Measurements from ENCODE around the gene HS6ST2. TPM values are rescaled to one million over a fixed set of nuclear protein-coding genes. Genes with fewer than 3 reads are reported as not detected.

The HS6ST2 gene
- total RNA-seq, 1 donor from 2014 or later: 1.1 TPM

- peaks cover 2% of the 10 kb centered on the region for H3K36me3 Mint-ChIP-seq (ENCODE audit: low read depth)
Observed at GRCh38 chrX:132756439-132756838, 202.0 kb downstream of the HS6ST2 start.

GRCh38 chrX:132751063-132751690 lies 207.3 kb downstream of the HS6ST2 start:
- Mint-ChIP-seq H3K4me3 (no peak overlapping the region), H3K27me3 (ENCODE audit: insufficient read depth) (no peaks in the 10 kb centered on the region), H3K36me3 (ENCODE audit: low read depth) (no peaks in the 10 kb centered on the region), H3K27ac (no peak overlapping the region), H3K4me1 (ENCODE audit: low read depth) (peaks cover 17% of the 10 kb centered on the region), H3K9me3 (no peaks in the 10 kb centered on the region)
- intact Hi-C loops (cut with micrococcal nuclease): loop anchor here (2.0 kb wide), 1 partner anchor 24 kb away; no protein-coding TSS in a partner anchor
- DNase-seq (ENCODE audit: low spot score): no peak

More at GRCh38 chrX:132756439-132756838, 202.0 kb downstream of the HS6ST2 start:
- DNase-seq (ENCODE audit: low spot score): no peak
- intact Hi-C loops (cut with micrococcal nuclease): loop anchor here (5.0 kb wide), 1 partner anchor 101 kb away; no protein-coding TSS in a partner anchor
- peaks cover under 1% of the 10 kb centered on the region for H3K4me1 Mint-ChIP-seq (ENCODE audit: low read depth)
- no peaks in the 10 kb centered on the region for H3K27me3 Mint-ChIP-seq (ENCODE audit: insufficient read depth)
- no peak overlapping the region for H3K4me3 Mint-ChIP-seq
- H3K9me3 Mint-ChIP-seq: no peaks in the 10 kb centered on the region
- H3K27ac Mint-ChIP-seq: no peak overlapping the region

- DNase-seq (ENCODE audit: low spot score): no peak
- intact Hi-C loops (cut with micrococcal nuclease): loop anchor here (2.0 kb wide), 1 partner anchor 24 kb away; no protein-coding TSS in a partner anchor
- Mint-ChIP-seq H3K4me1 (ENCODE audit: low read depth) (peaks cover 17% of the 10 kb centered on the region), H3K9me3 (no peaks in the 10 kb centered on the region), H3K36me3 (ENCODE audit: low read depth) (no peaks in the 10 kb centered on the region), H3K4me3 (no peak overlapping the region), H3K27ac (no peak overlapping the region), H3K27me3 (ENCODE audit: insufficient read depth) (no peaks in the 10 kb centered on the region)
Observed at GRCh38 chrX:132750331-132751062, 207.9 kb downstream of the HS6ST2 start.

- no peak for DNase-seq (ENCODE audit: low spot score)
- Mint-ChIP-seq H3K4me3 (no peak overlapping the region), H3K27ac (no peak overlapping the region), H3K36me3 (ENCODE audit: low read depth) (no peaks in the 10 kb centered on the region), H3K4me1 (ENCODE audit: low read depth) (peaks cover 17% of the 10 kb centered on the region), H3K9me3 (no peaks in the 10 kb centered on the region), H3K27me3 (ENCODE audit: insufficient read depth) (no peaks in the 10 kb centered on the region)
- intact Hi-C loops (cut with micrococcal nuclease): loop anchor here (10.0 kb wide), 1 partner anchor 255 kb away; no protein-coding TSS in a partner anchor
Observed at GRCh38 chrX:132749406-132749805, 209.0 kb downstream of the HS6ST2 start.

GRCh38 chrX:132748909-132749308 lies 209.5 kb downstream of the HS6ST2 start:
- H3K27ac Mint-ChIP-seq: no peak overlapping the region
- intact Hi-C loops (cut with micrococcal nuclease): loop anchor here (10.0 kb wide), 1 partner anchor 254 kb away; no protein-coding TSS in a partner anchor

GRCh38 chrX:132748268-132748667 lies 210.2 kb downstream of the HS6ST2 start:
- H3K36me3 Mint-ChIP-seq (ENCODE audit: low read depth): no peaks in the 10 kb centered on the region
- DNase-seq (ENCODE audit: low spot score): no peak
- intact Hi-C loops (cut with micrococcal nuclease): loop anchor here (10.0 kb wide), 1 partner anchor 253 kb away; no protein-coding TSS in a partner anchor
- peaks cover 17% of the 10 kb centered on the region for H3K4me1 Mint-ChIP-seq (ENCODE audit: low read depth)
- H3K27ac Mint-ChIP-seq: no peak overlapping the region
- H3K4me3 Mint-ChIP-seq: no peak overlapping the region
- no peaks in the 10 kb centered on the region for H3K27me3 Mint-ChIP-seq (ENCODE audit: insufficient read depth)
- H3K9me3 Mint-ChIP-seq: no peaks in the 10 kb centered on the region

More at GRCh38 chrX:132748909-132749308, 209.5 kb downstream of the HS6ST2 start:
- no peaks in the 10 kb centered on the region for H3K27me3 Mint-ChIP-seq (ENCODE audit: insufficient read depth)
- no peak for DNase-seq (ENCODE audit: low spot score)
- H3K4me1 Mint-ChIP-seq (ENCODE audit: low read depth): peaks cover 17% of the 10 kb centered on the region
- no peak overlapping the region for H3K4me3 Mint-ChIP-seq
- H3K36me3 Mint-ChIP-seq (ENCODE audit: low read depth): no peaks in the 10 kb centered on the region
- H3K9me3 Mint-ChIP-seq: no peaks in the 10 kb centered on the region

- intact Hi-C loops (cut with micrococcal nuclease): loop anchor here (10.0 kb wide), 1 partner anchor 251 kb away; no protein-coding TSS in a partner anchor
- Mint-ChIP-seq H3K36me3 (ENCODE audit: low read depth) (no peaks in the 10 kb centered on the region), H3K4me3 (no peak overlapping the region), H3K4me1 (ENCODE audit: low read depth) (peaks cover 23% of the 10 kb centered on the region), H3K27ac (no peak overlapping the region), H3K27me3 (ENCODE audit: insufficient read depth) (no peaks in the 10 kb centered on the region), H3K9me3 (no peaks in the 10 kb centered on the region)
- no peak for DNase-seq (ENCODE audit: low spot score)
Observed at GRCh38 chrX:132745593-132745992, 212.8 kb downstream of the HS6ST2 start.

- H3K27ac Mint-ChIP-seq: no peak overlapping the region
- DNase-seq (ENCODE audit: low spot score): no peak
- H3K4me3 Mint-ChIP-seq: no peak overlapping the region
- peaks cover 15% of the 10 kb centered on the region for H3K4me1 Mint-ChIP-seq (ENCODE audit: low read depth)
- H3K36me3 Mint-ChIP-seq (ENCODE audit: low read depth): no peaks in the 10 kb centered on the region
- H3K27me3 Mint-ChIP-seq (ENCODE audit: insufficient read depth): no peaks in the 10 kb centered on the region
- no peaks in the 10 kb centered on the region for H3K9me3 Mint-ChIP-seq
- intact Hi-C loops (cut with micrococcal nuclease): loop anchor here (5.0 to 10.0 kb wide), 2 partner anchors 213 to 250 kb away; partner anchors contain the start of gene HS6ST2
Observed at GRCh38 chrX:132744470-132744869, 214.0 kb downstream of the HS6ST2 start.

- Mint-ChIP-seq H3K27ac (no peak overlapping the region), H3K9me3 (no peaks in the 10 kb centered on the region), H3K27me3 (ENCODE audit: insufficient read depth) (no peaks in the 10 kb centered on the region), H3K4me1 (ENCODE audit: low read depth) (peaks cover 23% of the 10 kb centered on the region), H3K4me3 (no peak overlapping the region), H3K36me3 (ENCODE audit: low read depth) (no peaks in the 10 kb centered on the region)
- intact Hi-C loops (cut with micrococcal nuclease): loop anchor here (5.0 to 10.0 kb wide), 2 partner anchors 214 to 248 kb away; partner anchors contain the start of gene HS6ST2
- no peak for DNase-seq (ENCODE audit: low spot score)
Observed at GRCh38 chrX:132743086-132743485, 215.3 kb downstream of the HS6ST2 start.

GRCh38 chrX:132742246-132742645 lies 216.2 kb downstream of the HS6ST2 start:
- no peak for DNase-seq (ENCODE audit: low spot score)
- no peaks in the 10 kb centered on the region for H3K27me3 Mint-ChIP-seq (ENCODE audit: insufficient read depth)
- no peaks in the 10 kb centered on the region for H3K9me3 Mint-ChIP-seq
- H3K36me3 Mint-ChIP-seq (ENCODE audit: low read depth): no peaks in the 10 kb centered on the region
- H3K4me1 Mint-ChIP-seq (ENCODE audit: low read depth): peaks cover 28% of the 10 kb centered on the region
- no peak overlapping the region for H3K4me3 Mint-ChIP-seq
- no peak overlapping the region for H3K27ac Mint-ChIP-seq
- intact Hi-C loops (cut with micrococcal nuclease): loop anchor here (5.0 to 10.0 kb wide), 2 partner anchors 215 to 247 kb away; partner anchors contain the start of gene HS6ST2

- Mint-ChIP-seq H3K4me3 (no peak overlapping the region), H3K27ac (no peak overlapping the region), H3K9me3 (no peaks in the 10 kb centered on the region), H3K4me1 (ENCODE audit: low read depth) (peaks cover 28% of the 10 kb centered on the region), H3K36me3 (ENCODE audit: low read depth) (no peaks in the 10 kb centered on the region), H3K27me3 (ENCODE audit: insufficient read depth) (no peaks in the 10 kb centered on the region)
- DNase-seq (ENCODE audit: low spot score): no peak
- intact Hi-C loops (cut with micrococcal nuclease): loop anchor here (5.0 to 10.0 kb wide), 2 partner anchors 216 to 247 kb away; partner anchors contain the start of gene HS6ST2
Observed at GRCh38 chrX:132741689-132742088, 216.7 kb downstream of the HS6ST2 start.

- Mint-ChIP-seq H3K36me3 (ENCODE audit: low read depth) (no peaks in the 10 kb centered on the region), H3K4me3 (no peak overlapping the region), H3K9me3 (no peaks in the 10 kb centered on the region), H3K4me1 (ENCODE audit: low read depth) (peaks cover 28% of the 10 kb centered on the region), H3K27ac (no peak overlapping the region), H3K27me3 (ENCODE audit: insufficient read depth) (no peaks in the 10 kb centered on the region)
- no peak for DNase-seq (ENCODE audit: low spot score)
- intact Hi-C loops (cut with micrococcal nuclease): loop anchor here (5.0 to 10.0 kb wide), 2 partner anchors 217 to 246 kb away; partner anchors contain the start of gene HS6ST2
Observed at GRCh38 chrX:132740316-132741123, 217.9 kb downstream of the HS6ST2 start.

Data from activated T-helper 1 cell treated with anti-CD3 and anti-CD28 coated beads, Interleukin-12 subunit alpha, Interleukin-12 subunit beta, Interleukin-2, Interleukin-4 antibody, amounts not matched to agents 30 ng/mL and 10 ng/mL and 1 ng/mL, durations not matched to agents 14 hours and 24 hours and 36 hours (primary cell).